ENCODE measurements around the gene IL1RL2. TPM values are rescaled to one million over a fixed set of nuclear protein-coding genes. Genes with fewer than 3 reads are reported as not detected.
A peak's percentile ranks its signal among the peaks of the same experiment; 100 is the strongest.

The IL1RL2 gene
- total RNA-seq, 4 donors from 2014 or later = 0.70 to 1.3 TPM; not detected in 2

DNA sequence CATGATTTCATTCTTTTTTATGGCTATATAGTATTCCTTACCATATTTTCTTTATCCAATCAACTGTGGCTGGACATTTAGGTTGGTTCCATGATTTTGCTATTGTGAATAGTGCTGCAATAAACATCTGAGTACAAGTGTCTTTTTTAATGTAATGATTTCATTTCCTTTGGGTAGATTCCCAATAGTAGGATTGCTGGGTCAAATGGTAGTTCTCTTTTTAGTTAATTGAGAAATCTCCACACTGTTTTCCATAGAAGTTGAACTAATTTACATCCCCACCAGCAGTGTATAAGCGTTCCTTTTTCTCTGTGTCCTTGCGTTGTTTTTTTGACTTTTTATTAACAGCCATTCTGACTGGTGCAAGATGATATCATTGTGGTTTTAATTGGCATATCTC, 65.4 kb downstream of the IL1RL2 start:
- intact Hi-C loops (cut with DNase I; ENCODE audit: low total_unique reads) = no loop called here
- Histone ChIP-seq H3K27me3 (no peaks in the 10 kb centered on the region), H3K36me3 (no peaks in the 10 kb centered on the region), H3K9me3 (no peaks in the 10 kb centered on the region), H3K27ac (no peak overlapping the region), H3K4me1 (no peaks in the 10 kb centered on the region), H3K4me3 (no peak overlapping the region)
- TF ChIP-seq, protein P1, sequence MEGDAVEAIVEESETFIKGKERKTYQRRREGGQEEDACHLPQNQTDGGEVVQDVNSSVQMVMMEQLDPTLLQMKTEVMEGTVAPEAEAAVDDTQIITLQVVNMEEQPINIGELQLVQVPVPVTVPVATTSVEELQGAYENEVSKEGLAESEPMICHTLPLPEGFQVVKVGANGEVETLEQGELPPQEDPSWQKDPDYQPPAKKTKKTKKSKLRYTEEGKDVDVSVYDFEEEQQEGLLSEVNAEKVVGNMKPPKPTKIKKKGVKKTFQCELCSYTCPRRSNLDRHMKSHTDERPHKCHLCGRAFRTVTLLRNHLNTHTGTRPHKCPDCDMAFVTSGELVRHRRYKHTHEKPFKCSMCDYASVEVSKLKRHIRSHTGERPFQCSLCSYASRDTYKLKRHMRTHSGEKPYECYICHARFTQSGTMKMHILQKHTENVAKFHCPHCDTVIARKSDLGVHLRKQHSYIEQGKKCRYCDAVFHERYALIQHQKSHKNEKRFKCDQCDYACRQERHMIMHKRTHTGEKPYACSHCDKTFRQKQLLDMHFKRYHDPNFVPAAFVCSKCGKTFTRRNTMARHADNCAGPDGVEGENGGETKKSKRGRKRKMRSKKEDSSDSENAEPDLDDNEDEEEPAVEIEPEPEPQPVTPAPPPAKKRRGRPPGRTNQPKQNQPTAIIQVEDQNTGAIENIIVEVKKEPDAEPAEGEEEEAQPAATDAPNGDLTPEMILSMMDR (IDR thresholded peaks at IDR 0.05) = no peak
- no peak for TF ChIP-seq POLR2A (IDR thresholded peaks at IDR 0.05)
- no peak for DNase-seq

DNA sequence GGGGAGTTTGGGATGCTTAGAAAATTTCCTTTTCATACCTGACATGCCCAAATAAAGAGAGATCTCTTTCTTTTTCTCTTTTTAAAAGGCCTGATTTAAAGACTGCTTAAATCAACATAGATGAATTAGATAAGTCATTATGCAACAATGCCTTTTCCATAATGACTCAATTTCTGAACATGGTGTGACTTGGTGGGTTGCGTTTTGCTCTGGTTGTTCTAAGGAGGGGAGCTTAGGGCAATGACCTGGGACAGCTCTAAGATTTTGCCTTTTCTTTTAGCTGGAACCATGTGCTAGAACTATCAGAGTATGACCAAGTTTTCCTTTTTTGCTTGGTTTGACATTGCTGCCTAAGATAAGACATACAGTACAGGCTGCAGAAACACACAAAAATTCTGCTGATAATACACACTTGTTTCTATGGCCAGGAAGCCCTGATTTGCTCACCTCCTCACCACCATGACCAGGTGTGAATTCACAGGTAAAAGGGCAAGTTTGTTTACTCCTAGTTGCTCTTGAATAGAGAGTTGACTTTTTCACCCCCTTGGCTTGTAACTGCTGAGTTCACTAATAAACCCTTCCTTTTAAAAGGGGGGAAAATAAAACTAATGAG, 66.4 kb downstream of the IL1RL2 start:
- no peaks in the 10 kb centered on the region for H3K4me1 ChIP-seq
- H3K27ac ChIP-seq = no peak overlapping the region
- H3K27me3 ChIP-seq = no peaks in the 10 kb centered on the region
- DNase-seq = no peak
- intact Hi-C loops (cut with DNase I; ENCODE audit: low total_unique reads) = no loop called here
- H3K9me3 ChIP-seq = no peaks in the 10 kb centered on the region
- no peaks in the 10 kb centered on the region for H3K36me3 ChIP-seq
- no peak for TF ChIP-seq POLR2A (IDR thresholded peaks at IDR 0.05)
- TF ChIP-seq, protein P1 (IDR thresholded peaks at IDR 0.05) = no peak
- no peak overlapping the region for H3K4me3 ChIP-seq

DNA sequence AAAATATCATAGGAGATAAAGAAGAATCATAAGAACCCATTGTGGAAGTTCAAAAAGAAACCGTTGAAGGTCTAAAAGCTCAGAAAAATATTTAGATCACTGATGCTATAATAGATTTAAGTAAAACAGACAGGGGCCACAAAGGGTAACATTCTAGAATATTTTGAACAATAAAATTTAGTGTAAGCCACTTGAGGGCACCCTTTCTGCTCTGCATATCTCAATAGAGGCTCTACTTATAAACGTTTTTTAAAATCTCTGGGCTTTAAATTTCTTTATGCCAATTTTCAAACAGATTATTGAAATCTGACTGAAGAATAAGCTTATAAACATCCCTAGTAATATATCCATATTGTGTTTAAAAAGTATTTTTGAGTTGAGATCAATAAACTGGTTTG, 66.9 kb downstream of the IL1RL2 start:
- Histone ChIP-seq H3K4me3 (no peak overlapping the region), H3K36me3 (no peaks in the 10 kb centered on the region), H3K27me3 (no peaks in the 10 kb centered on the region), H3K27ac (no peak overlapping the region), H3K4me1 (no peaks in the 10 kb centered on the region), H3K9me3 (no peaks in the 10 kb centered on the region)
- TF ChIP-seq, protein P1 (IDR thresholded peaks at IDR 0.05) = no peak
- no peak for TF ChIP-seq POLR2A (IDR thresholded peaks at IDR 0.05)
- DNase-seq = no peak
- intact Hi-C loops (cut with DNase I; ENCODE audit: low total_unique reads) = no loop called here

DNA sequence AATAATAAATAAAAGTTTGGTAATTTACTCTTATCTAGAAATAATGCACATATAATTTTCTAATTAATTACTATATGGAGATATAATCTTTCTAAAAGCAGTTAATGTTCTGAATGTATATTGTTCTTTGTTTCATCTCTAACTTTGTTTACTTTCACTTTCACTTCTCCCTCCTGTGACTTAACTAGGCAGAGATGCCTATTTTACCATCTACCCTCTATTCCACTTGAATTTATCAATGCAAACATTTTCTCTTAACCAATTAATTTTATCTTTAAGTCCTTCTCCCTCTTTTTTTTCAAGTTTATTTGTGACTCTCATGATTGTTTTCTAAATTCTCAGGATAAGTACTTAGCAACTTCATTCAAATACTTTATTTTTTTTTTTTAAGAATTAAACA, 69.5 kb downstream of the IL1RL2 start:
- Histone ChIP-seq H3K4me3 (peak overlapping the region in 1 of 2 donors; percentile 6), H3K4me1 (no peaks in the 10 kb centered on the region), H3K9me3 (no peaks in the 10 kb centered on the region), H3K27ac (no peak overlapping the region), H3K27me3 (no peaks in the 10 kb centered on the region), H3K36me3 (no peaks in the 10 kb centered on the region)
- intact Hi-C loops (cut with DNase I; ENCODE audit: low total_unique reads) = no loop called here
- no peak for DNase-seq
- TF ChIP-seq, protein P1 (IDR thresholded peaks at IDR 0.05) = no peak
- TF ChIP-seq POLR2A (IDR thresholded peaks at IDR 0.05) = no peak

DNA sequence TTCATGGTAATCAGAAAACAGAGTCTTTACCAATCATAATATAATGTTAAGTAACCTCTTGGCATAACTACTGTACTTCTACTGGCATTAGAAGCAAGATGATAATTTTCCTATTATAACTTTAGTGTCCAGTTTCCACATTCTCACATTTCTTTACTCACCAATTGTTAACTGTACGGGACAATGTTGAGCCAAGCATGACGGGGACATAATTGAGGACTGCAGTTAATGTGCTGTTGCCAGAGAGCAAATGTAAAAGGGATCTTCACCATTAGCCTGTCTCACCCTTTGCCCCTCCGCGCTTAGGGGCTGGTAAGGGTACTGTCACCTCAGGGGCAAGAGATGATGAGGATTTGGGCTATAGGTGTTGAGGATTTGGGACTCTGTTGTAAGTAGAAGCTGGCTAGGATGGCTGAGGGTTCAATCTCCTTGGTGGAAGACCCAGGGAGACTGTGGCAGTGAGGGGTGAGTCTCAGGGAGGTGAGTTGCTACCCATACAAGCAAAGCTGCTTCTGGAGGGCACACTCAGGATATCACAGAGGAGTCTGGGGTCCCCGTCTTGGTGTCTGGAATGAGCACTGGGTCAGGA, 70.1 kb downstream of the IL1RL2 start:
- H3K27me3 ChIP-seq = no peaks in the 10 kb centered on the region
- H3K4me3 ChIP-seq = no peak overlapping the region
- no peaks in the 10 kb centered on the region for H3K9me3 ChIP-seq
- no peak for TF ChIP-seq POLR2A (IDR thresholded peaks at IDR 0.05)
- TF ChIP-seq, protein P1 (IDR thresholded peaks at IDR 0.05) = no peak
- intact Hi-C loops (cut with DNase I; ENCODE audit: low total_unique reads) = no loop called here
- no peaks in the 10 kb centered on the region for H3K36me3 ChIP-seq
- no peak for DNase-seq
- H3K27ac ChIP-seq = no peak overlapping the region
- no peaks in the 10 kb centered on the region for H3K4me1 ChIP-seq
